Neural cell (in vitro differentiated cells): ENCODE results near the gene CRIM1. TPM values are rescaled to one million over a fixed set of nuclear protein-coding genes. Genes with fewer than 3 reads are reported as not detected.

Experiments used
- H2AFZ ChIP-seq: fragments of 200-600, 300-800 bp; sonication (generic), shearing (Covaris generic); 2 replicates; pipeline ENCODE4 v1.6.0; 2014; ENCODE audit warnings: low read depth, mild to moderate bottlenecking, antibody characterized with exemption, low read length, moderate library complexity
- H3F3A ChIP-seq: fragments of 200-600 bp; shearing (Covaris generic); 2 replicates; pipeline ENCODE4 v1.6.1; 2016; ENCODE audit warnings: mild to moderate bottlenecking, moderate library complexity, mixed read lengths, antibody characterized with exemption, low read length; ENCODE audit not compliant: insufficient read depth, poor library complexity, severe bottlenecking
- H3K27ac ChIP-seq: fragments of 200-600, 300-800 bp; sonication (generic), shearing (Covaris generic); 2 replicates; pipeline ENCODE4 v1.5.1; 2014; ENCODE audit warnings: mild to moderate bottlenecking, low read length, moderate library complexity
- H3K27me3 ChIP-seq: fragments of 300-800, 200-600 bp; sonication (generic), shearing (Covaris generic); 2 replicates; pipeline ENCODE4 v1.6.0; 2014; ENCODE audit warnings: mild to moderate bottlenecking, low read depth, low read length, moderate library complexity; ENCODE audit not compliant: insufficient read depth
- H3K36me3 ChIP-seq: fragments of 300-800, 200-600 bp; sonication (generic), shearing (Covaris generic); 2 replicates; pipeline ENCODE4 v1.5.1; 2014; ENCODE audit warnings: mild to moderate bottlenecking, antibody characterized with exemption, low read length, moderate library complexity; ENCODE audit not compliant: insufficient read depth
- H3K4me2 ChIP-seq: fragments of 300-800, 200-600 bp; sonication (generic), shearing (Covaris generic); 2 replicates; pipeline ENCODE4 v1.6.0; 2014; ENCODE audit warnings: mild to moderate bottlenecking, low read length
- H3K4me3 ChIP-seq: fragments of 300-800, 200-600 bp; sonication (generic), shearing (Covaris generic); 2 replicates; pipeline ENCODE4 v1.5.1; 2014; ENCODE audit warnings: mild to moderate bottlenecking, low read length, moderate library complexity
- H3K79me2 ChIP-seq: fragments of 200-600 bp; shearing (Covaris generic); replicated peaks from 2 replicates; pipeline ENCODE4 v1.6.0; 2014; ENCODE audit warnings: mild to moderate bottlenecking, low read length, moderate library complexity; ENCODE audit not compliant: insufficient read depth
- H3K9ac ChIP-seq: fragments of 300-800, 200-600 bp; sonication (generic), shearing (Covaris generic); 2 replicates; pipeline ENCODE4 v1.6.1; 2016; ENCODE audit warnings: mild to moderate bottlenecking, low read length, mixed read lengths
- H3K9me2 ChIP-seq: fragments of 200-600 bp; shearing (Covaris generic); 2 replicates; pipeline ENCODE4 v1.6.1; 2016; ENCODE audit warnings: mild to moderate bottlenecking, low read length, mixed read lengths; ENCODE audit not compliant: insufficient read depth
- H3K9me3 ChIP-seq: fragments of 200-600, 300-800 bp; sonication (generic), shearing (Covaris generic); 2 replicates; pipeline ENCODE4 v1.6.1; 2016; ENCODE audit warnings: mild to moderate bottlenecking, mixed run types, low read length, moderate library complexity, mixed read lengths
- H4K20me1 ChIP-seq: fragments of 200-600 bp; shearing (Covaris generic); 2 replicates; pipeline ENCODE4 v1.6.1; 2016; ENCODE audit warnings: mild to moderate bottlenecking, mixed run types; ENCODE audit not compliant: insufficient read depth
- EP300 ChIP-seq: fragments of 450-650 bp; conservative IDR thresholded peaks from 2 replicates; pipeline ENCODE4 v1.6.1; 2014; ENCODE audit warnings: antibody characterized with exemption, mild to moderate bottlenecking, moderate library complexity; ENCODE audit not compliant: poor library complexity, severe bottlenecking
- EZH2 ChIP-seq: fragments of 200-600, 300-800 bp; shearing (Covaris generic), sonication (generic); IDR thresholded peaks from 2 replicates; pipeline ENCODE4 v1.6.1; 2014; ENCODE audit warnings: antibody characterized with exemption, low read length, borderline replicate concordance, mild to moderate bottlenecking; ENCODE audit not compliant: insufficient read depth, poor library complexity, severe bottlenecking
- MXI1 ChIP-seq: fragments of 450-650 bp; conservative IDR thresholded peaks from 2 replicates; pipeline ENCODE4 v1.6.1; 2014; ENCODE audit warnings: antibody characterized with exemption, mild to moderate bottlenecking; ENCODE audit not compliant: poor library complexity, severe bottlenecking
- POLR2AphosphoS5 ChIP-seq: IDR thresholded peaks from 2 replicates; pipeline ENCODE4 v1.6.1; 2012
- SMC3 ChIP-seq: fragments of 450-650 bp; conservative IDR thresholded peaks from 2 replicates; pipeline ENCODE4 v1.6.1; 2014; ENCODE audit warnings: antibody characterized with exemption, mild to moderate bottlenecking, moderate library complexity; ENCODE audit not compliant: poor library complexity
- TAF1 ChIP-seq: IDR thresholded peaks from 2 replicates; pipeline ENCODE4 v1.6.1; 2012; ENCODE audit warnings: low read depth
- polyA plus RNA-seq: library from polyadenylated mRNA; depleted of rRNA; stranded (reverse); fragments of >200 nt; gene quantifications from 2 replicates; pipeline ENCODE4 v1.2.3, GENCODE V29; 2014
- TF ChIP-seq, protein P1 (sequence below): fragments of 450-650 bp; IDR thresholded peaks from 2 replicates; pipeline ENCODE4 v1.5.1; 2014; ENCODE audit warnings: antibody characterized with exemption, mild to moderate bottlenecking, moderate library complexity; ENCODE audit not compliant: poor library complexity, severe bottlenecking
- TF ChIP-seq, protein P2 (sequence below): IDR thresholded peaks from 2 replicates; pipeline ENCODE4 v1.6.1; 2012; ENCODE audit warnings: borderline replicate concordance

The CRIM1 gene
- polyA plus RNA-seq, 1 donor from 2014 or later = 6.7 TPM

DNA sequence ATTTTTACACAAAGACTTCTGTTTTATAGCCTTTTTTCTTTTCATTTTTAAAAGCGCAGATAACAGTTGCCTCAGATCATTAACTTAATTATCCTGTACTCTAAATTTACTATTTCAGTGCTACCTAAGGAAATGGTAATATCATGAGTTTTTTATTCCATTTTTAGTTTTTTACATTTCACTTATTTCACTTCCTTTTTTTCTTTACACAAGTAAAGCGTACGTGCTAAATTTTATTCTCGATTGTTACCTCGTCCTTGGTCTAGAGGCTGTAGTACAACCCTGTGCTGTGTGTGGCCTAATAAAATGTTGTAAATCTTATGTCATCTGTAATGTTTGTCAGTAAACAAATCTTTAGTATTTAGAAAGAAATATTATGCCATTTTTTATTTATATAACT is 49.2 kb downstream of the CRIM1 start:
- H3K4me2 ChIP-seq = no peak overlapping the region
- H3K9me2 ChIP-seq = no peaks in the 10 kb centered on the region
- H3K9ac ChIP-seq = no peak overlapping the region
- no peaks in the 10 kb centered on the region for H3K9me3 ChIP-seq
- H2AFZ ChIP-seq = no peak overlapping the region
- TF ChIP-seq, protein P1, sequence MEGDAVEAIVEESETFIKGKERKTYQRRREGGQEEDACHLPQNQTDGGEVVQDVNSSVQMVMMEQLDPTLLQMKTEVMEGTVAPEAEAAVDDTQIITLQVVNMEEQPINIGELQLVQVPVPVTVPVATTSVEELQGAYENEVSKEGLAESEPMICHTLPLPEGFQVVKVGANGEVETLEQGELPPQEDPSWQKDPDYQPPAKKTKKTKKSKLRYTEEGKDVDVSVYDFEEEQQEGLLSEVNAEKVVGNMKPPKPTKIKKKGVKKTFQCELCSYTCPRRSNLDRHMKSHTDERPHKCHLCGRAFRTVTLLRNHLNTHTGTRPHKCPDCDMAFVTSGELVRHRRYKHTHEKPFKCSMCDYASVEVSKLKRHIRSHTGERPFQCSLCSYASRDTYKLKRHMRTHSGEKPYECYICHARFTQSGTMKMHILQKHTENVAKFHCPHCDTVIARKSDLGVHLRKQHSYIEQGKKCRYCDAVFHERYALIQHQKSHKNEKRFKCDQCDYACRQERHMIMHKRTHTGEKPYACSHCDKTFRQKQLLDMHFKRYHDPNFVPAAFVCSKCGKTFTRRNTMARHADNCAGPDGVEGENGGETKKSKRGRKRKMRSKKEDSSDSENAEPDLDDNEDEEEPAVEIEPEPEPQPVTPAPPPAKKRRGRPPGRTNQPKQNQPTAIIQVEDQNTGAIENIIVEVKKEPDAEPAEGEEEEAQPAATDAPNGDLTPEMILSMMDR = no peak
- TF ChIP-seq SMC3 = no peak
- no peak for TF ChIP-seq TAF1
- TF ChIP-seq EP300 = no peak
- H3K79me2 ChIP-seq = no peaks in the 10 kb centered on the region
- H3K4me3 ChIP-seq = no peak overlapping the region
- H3K27ac ChIP-seq = no peak overlapping the region
- no peaks in the 10 kb centered on the region for H3K27me3 ChIP-seq
- no peaks in the 10 kb centered on the region for H4K20me1 ChIP-seq
- no peaks in the 10 kb centered on the region for H3K36me3 ChIP-seq
- no peaks in the 10 kb centered on the region for H3F3A ChIP-seq

DNA sequence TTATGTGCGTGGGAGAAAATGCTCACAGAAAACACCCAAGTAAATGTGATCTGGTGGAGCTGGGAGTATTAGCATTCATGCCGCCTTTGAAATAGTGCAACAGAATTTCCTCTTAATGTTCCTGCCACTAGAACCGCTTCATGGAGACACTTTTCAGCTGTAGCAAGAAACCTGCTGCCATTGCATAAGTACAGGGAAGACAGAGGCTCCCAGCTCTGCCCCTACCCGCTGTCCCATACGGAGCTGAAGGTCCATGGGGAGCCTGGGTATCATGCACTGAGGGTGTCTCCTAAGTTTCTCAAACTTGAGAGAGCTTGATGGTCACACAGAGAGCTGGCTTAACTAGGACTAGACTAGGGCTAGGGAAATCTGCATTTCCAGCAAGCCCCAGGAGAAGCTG is 49.6 kb downstream of the CRIM1 start:
- H3K9me3 ChIP-seq = no peaks in the 10 kb centered on the region
- H3K9ac ChIP-seq = no peak overlapping the region
- H3F3A ChIP-seq = no peaks in the 10 kb centered on the region
- H3K4me2 ChIP-seq = no peak overlapping the region
- H3K27ac ChIP-seq = no peak overlapping the region
- no peaks in the 10 kb centered on the region for H3K36me3 ChIP-seq
- TF ChIP-seq POLR2AphosphoS5 (no peak), MXI1 (no peak), EP300 (no peak), EZH2 (no peak), SMC3 (no peak)
- TF ChIP-seq, protein P2, sequence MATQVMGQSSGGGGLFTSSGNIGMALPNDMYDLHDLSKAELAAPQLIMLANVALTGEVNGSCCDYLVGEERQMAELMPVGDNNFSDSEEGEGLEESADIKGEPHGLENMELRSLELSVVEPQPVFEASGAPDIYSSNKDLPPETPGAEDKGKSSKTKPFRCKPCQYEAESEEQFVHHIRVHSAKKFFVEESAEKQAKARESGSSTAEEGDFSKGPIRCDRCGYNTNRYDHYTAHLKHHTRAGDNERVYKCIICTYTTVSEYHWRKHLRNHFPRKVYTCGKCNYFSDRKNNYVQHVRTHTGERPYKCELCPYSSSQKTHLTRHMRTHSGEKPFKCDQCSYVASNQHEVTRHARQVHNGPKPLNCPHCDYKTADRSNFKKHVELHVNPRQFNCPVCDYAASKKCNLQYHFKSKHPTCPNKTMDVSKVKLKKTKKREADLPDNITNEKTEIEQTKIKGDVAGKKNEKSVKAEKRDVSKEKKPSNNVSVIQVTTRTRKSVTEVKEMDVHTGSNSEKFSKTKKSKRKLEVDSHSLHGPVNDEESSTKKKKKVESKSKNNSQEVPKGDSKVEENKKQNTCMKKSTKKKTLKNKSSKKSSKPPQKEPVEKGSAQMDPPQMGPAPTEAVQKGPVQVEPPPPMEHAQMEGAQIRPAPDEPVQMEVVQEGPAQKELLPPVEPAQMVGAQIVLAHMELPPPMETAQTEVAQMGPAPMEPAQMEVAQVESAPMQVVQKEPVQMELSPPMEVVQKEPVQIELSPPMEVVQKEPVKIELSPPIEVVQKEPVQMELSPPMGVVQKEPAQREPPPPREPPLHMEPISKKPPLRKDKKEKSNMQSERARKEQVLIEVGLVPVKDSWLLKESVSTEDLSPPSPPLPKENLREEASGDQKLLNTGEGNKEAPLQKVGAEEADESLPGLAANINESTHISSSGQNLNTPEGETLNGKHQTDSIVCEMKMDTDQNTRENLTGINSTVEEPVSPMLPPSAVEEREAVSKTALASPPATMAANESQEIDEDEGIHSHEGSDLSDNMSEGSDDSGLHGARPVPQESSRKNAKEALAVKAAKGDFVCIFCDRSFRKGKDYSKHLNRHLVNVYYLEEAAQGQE = no peak
- TF ChIP-seq, protein P1 = no peak
- H3K9me2 ChIP-seq = no peaks in the 10 kb centered on the region
- no peak overlapping the region for H3K4me3 ChIP-seq
- H3K27me3 ChIP-seq = no peaks in the 10 kb centered on the region
- no peaks in the 10 kb centered on the region for H4K20me1 ChIP-seq
- no peak overlapping the region for H2AFZ ChIP-seq
- H3K79me2 ChIP-seq = no peaks in the 10 kb centered on the region
